H1 (cell line): Measurements from ENCODE around the gene SLC66A2. TPM values are rescaled to one million over a fixed set of nuclear protein-coding genes. Genes with fewer than 3 reads are reported as not detected.

Experiments
- CTCF ChIA-PET: fragments of 300-600 bp; sonication (Branson Sonifier 250); formaldehyde crosslinking; loops from one replicate; lab custom pipeline; 2021; ENCODE audit not compliant: partially characterized antibody; lab: Charles Lee
- POLR2A ChIA-PET: fragments of 300-600 bp; sonication (Branson Sonifier 250); formaldehyde crosslinking; loops from one replicate; lab custom pipeline; 2021; ENCODE audit warnings: inconsistent platforms; ENCODE audit not compliant: partially characterized antibody; lab: Charles Lee
- DNase-seq, 2 experiments: peaks; one replicate each; pipeline versions ENCODE4 v3.0.0 to v3.0.0-alpha.2; 2010 to 2022; ENCODE audit warnings: low spot score in 2 of 2, low read depth in 1 of 2, mixed read lengths in 1 of 2
- FAIRE-seq: peaks from 2 replicates; lab custom pipeline; 2011; peaks lifted over from hg19 to GRCh38; lab: Jason Lieb, UNC
- H2AFZ ChIP-seq: 2 replicates; pipeline ENCODE4 v1.8.1; 2012; ENCODE audit warnings: low read length, inconsistent platforms
- H2AK5ac ChIP-seq: 2 replicates; pipeline ENCODE4 v1.6.1; 2013; ENCODE audit warnings: low read depth, low read length
- H2BK120ac ChIP-seq: replicated peaks from 2 replicates; pipeline ENCODE3; 2013; ENCODE audit warnings: low read depth, low read length, inconsistent platforms
- H2BK12ac ChIP-seq: 2 replicates; pipeline ENCODE4 v1.6.1; 2013; ENCODE audit warnings: low read depth, low read length
- H2BK15ac ChIP-seq: 2 replicates; pipeline ENCODE4 v1.6.1; 2013; ENCODE audit warnings: low read length
- H2BK20ac ChIP-seq: 2 replicates; pipeline ENCODE4 v1.6.1; 2013; ENCODE audit warnings: low read length
- H2BK5ac ChIP-seq: 2 replicates; pipeline ENCODE4 v1.6.1; 2013; ENCODE audit warnings: low read depth, low read length
- H3K14ac ChIP-seq: 2 replicates; pipeline ENCODE4 v1.6.1; 2013; ENCODE audit warnings: inconsistent platforms; ENCODE audit not compliant: insufficient read length
- H3K18ac ChIP-seq: 2 replicates; pipeline ENCODE4 v1.6.1; 2013; ENCODE audit warnings: low read length; ENCODE audit errors: extremely low read depth
- H3K23ac ChIP-seq: 2 replicates; pipeline ENCODE4 v1.6.1; 2013; ENCODE audit warnings: inconsistent platforms; ENCODE audit not compliant: insufficient read length
- H3K23me2 ChIP-seq: 2 replicates; pipeline ENCODE4 v1.6.1; 2013; ENCODE audit warnings: low read depth, low read length
- H3K27ac ChIP-seq: 2 replicates; pipeline ENCODE4 v1.6.1; 2011; ENCODE audit warnings: low read depth, low read length, inconsistent platforms
- H3K27me3 ChIP-seq, 4 experiments: replicated peaks in 1 of 4; 1 replicate in 1 of 4; 2 replicates in 3 of 4; pipeline versions ENCODE4 v1.6.1 to v1.8.1; 2011 to 2013; ENCODE audit warnings: low read length in 3 of 4, mild to moderate bottlenecking in 3 of 4, inconsistent platforms in 2 of 4, mixed read lengths in 2 of 4, moderate library complexity in 1 of 4; ENCODE audit not compliant: control insufficient read depth in 3 of 4, insufficient read depth in 3 of 4; ENCODE audit errors: extremely low read depth in 1 of 4
- H3K36me3 ChIP-seq, 4 experiments: 2 replicates each; pipeline versions ENCODE4 v1.6.1 to v1.8.1; 2011 to 2013; ENCODE audit warnings: mild to moderate bottlenecking in 4 of 4, low read length in 3 of 4, moderate library complexity in 2 of 4, control low read depth in 1 of 4, inconsistent platforms in 1 of 4; ENCODE audit not compliant: insufficient read depth in 4 of 4, control insufficient read depth in 2 of 4
- H3K4ac ChIP-seq: replicated peaks from 2 replicates; pipeline ENCODE3; 2013; ENCODE audit warnings: low read length, low read depth, mixed read lengths, inconsistent platforms; ENCODE audit not compliant: insufficient read length
- H3K4me1 ChIP-seq, 4 experiments: replicated peaks in 1 of 4; 1 replicate in 1 of 4; 2 replicates in 3 of 4; pipeline versions ENCODE4 v1.6.1 to v1.8.1; 2011 to 2013; ENCODE audit warnings: low read length in 3 of 4, inconsistent platforms in 2 of 4, mixed read lengths in 1 of 4; ENCODE audit not compliant: insufficient read depth in 4 of 4, control insufficient read depth in 3 of 4
- H3K4me2 ChIP-seq, 2 experiments: 2 replicates each; pipeline versions ENCODE4 v1.6.1 to v1.8.1; 2011 to 2013; ENCODE audit warnings: low read depth in 2 of 2, low read length in 2 of 2, control low read depth in 1 of 2, inconsistent platforms in 1 of 2, mild to moderate bottlenecking in 1 of 2; ENCODE audit not compliant: insufficient read depth in 1 of 2
- H3K4me3 ChIP-seq, 4 experiments: fragments of 200-600, 300-600 bp in 1 of 4; sonication (generic), shearing (Covaris generic), sonication (Bioruptor Twin) in 1 of 4; 2 replicates each; pipeline versions ENCODE4 v1.5.1 to v1.8.1; 2011 to 2016; ENCODE audit warnings: low read length in 4 of 4, low read depth in 3 of 4, control low read depth in 2 of 4, inconsistent platforms in 2 of 4, mild to moderate bottlenecking in 2 of 4, mixed read lengths in 1 of 4, moderate library complexity in 1 of 4; ENCODE audit not compliant: insufficient read depth in 2 of 4; ENCODE audit errors: extremely low read depth in 1 of 4
- H3K56ac ChIP-seq: replicated peaks from 2 replicates; pipeline ENCODE3; 2013; ENCODE audit warnings: low read depth, mild to moderate bottlenecking, mixed read lengths, low read length, inconsistent platforms; ENCODE audit not compliant: insufficient read length
- H3K79me1 ChIP-seq: 2 replicates; pipeline ENCODE4 v1.6.1; 2013; ENCODE audit warnings: low read depth, low read length, control low read depth
- H3K79me2 ChIP-seq, 2 experiments: 2 replicates each; pipeline versions ENCODE4 v1.6.1 to v1.8.1; 2012 to 2013; ENCODE audit warnings: low read length in 2 of 2, mild to moderate bottlenecking in 2 of 2, inconsistent platforms in 1 of 2; ENCODE audit not compliant: insufficient read depth in 2 of 2, control insufficient read depth in 1 of 2
- H3K9ac ChIP-seq, 4 experiments: replicated peaks in 1 of 4; 1 replicate in 1 of 4; 2 replicates in 3 of 4; pipeline versions ENCODE4 v1.6.1 to v1.8.1; 2011 to 2013; ENCODE audit warnings: low read depth in 3 of 4, low read length in 3 of 4, control low read depth in 2 of 4, mild to moderate bottlenecking in 2 of 4, moderate library complexity in 2 of 4, inconsistent platforms in 1 of 4; ENCODE audit errors: extremely low read depth in 1 of 4
- H3K9me3 ChIP-seq, 2 experiments: 2 replicates each; pipeline versions ENCODE4 v1.6.1 to v1.8.1; 2012 to 2013; ENCODE audit warnings: mild to moderate bottlenecking in 2 of 2, moderate library complexity in 2 of 2, control low read depth in 1 of 2, inconsistent platforms in 1 of 2, low read depth in 1 of 2, low read length in 1 of 2, mixed read lengths in 1 of 2; ENCODE audit not compliant: insufficient read depth in 2 of 2
- H4K20me1 ChIP-seq, 2 experiments: replicated peaks in 1 of 2; 2 replicates each; pipeline versions ENCODE3 to v1.8.1; 2011 to 2013; ENCODE audit warnings: inconsistent platforms in 2 of 2, low read length in 2 of 2, mild to moderate bottlenecking in 1 of 2; ENCODE audit not compliant: insufficient read depth in 2 of 2, control insufficient read depth in 1 of 2
- H4K5ac ChIP-seq: 2 replicates; pipeline ENCODE4 v1.6.1; 2013; ENCODE audit warnings: low read length, low read depth, mixed read lengths, inconsistent platforms; ENCODE audit not compliant: insufficient read length
- H4K8ac ChIP-seq: 2 replicates; pipeline ENCODE4 v1.8.0; 2013; ENCODE audit warnings: mild to moderate bottlenecking, moderate library complexity, low read length, inconsistent platforms; ENCODE audit not compliant: insufficient read depth; ENCODE audit errors: extremely low read depth
- H4K91ac ChIP-seq: replicated peaks from 2 replicates; pipeline ENCODE3; 2013; ENCODE audit warnings: low read length, mixed read lengths, inconsistent platforms; ENCODE audit not compliant: insufficient read length
- CTCF ChIP-seq, 3 experiments: IDR thresholded peaks; 1 replicate in 2 of 3; 2 replicates in 1 of 3; pipeline versions ENCODE4 v1.5.1 to v1.6.1; 2011; ENCODE audit warnings: low read length in 3 of 3, mild to moderate bottlenecking in 3 of 3, inconsistent platforms in 2 of 3, low read depth in 1 of 3, moderate library complexity in 1 of 3; ENCODE audit not compliant: insufficient read depth in 1 of 3; ENCODE audit errors: control extremely low read depth in 1 of 3
- POLR2A ChIP-seq, 2 experiments: IDR thresholded peaks; 1 replicate in 1 of 2; 2 replicates in 1 of 2; pipeline ENCODE4 v1.6.1; 2011; ENCODE audit warnings: low read depth in 2 of 2, low read length in 2 of 2, mild to moderate bottlenecking in 2 of 2; ENCODE audit errors: control extremely low read depth in 1 of 2
- RAD21 ChIP-seq, 2 experiments: IDR thresholded peaks in 1 of 2; conservative IDR thresholded peaks in 1 of 2; 2 replicates each; pipeline ENCODE4 v1.6.1; 2011; ENCODE audit warnings: low read depth in 2 of 2, low read length in 2 of 2, improper control_type of control experiment in 1 of 2, inconsistent platforms in 1 of 2, mild to moderate bottlenecking in 1 of 2, moderate library complexity in 1 of 2
- WGBS, 2 experiments: shearing (Covaris generic) in 1 of 2; methylation state at CpG; one replicate each; pipeline versions ENCODE4 v1.1.6 to v1.1.7; 2013 to 2015; ENCODE audit warnings: low lambda C conversion rate in 2 of 2, mixed read lengths in 2 of 2, inconsistent platforms in 1 of 2, low coverage in 1 of 2, missing lambda C conversion rate in 1 of 2; ENCODE audit not compliant: insufficient replicate concordance in 2 of 2, insufficient coverage in 1 of 2, insufficient read length in 1 of 2; ENCODE audit errors: extremely low coverage in 1 of 2, missing lambda C conversion rate in 1 of 2; 5-methylcytosine and 5-hydroxymethylcytosine counted together
- polyA plus RNA-seq, 7 experiments: library from polyadenylated mRNA; depleted of rRNA in 3 of 7; stranded (reverse) in 5 of 7; unstranded in 2 of 7; fragments of >200 nt in 5 of 7; fragments of 200-250 nt in 2 of 7; gene quantifications; 1 replicate in 5 of 7; 2 replicates in 1 of 7; 4 replicates in 1 of 7; pipeline versions ENCODE4 v1.2.1 to v1.2.3, GENCODE V29; 2011 to 2013; ENCODE audit warnings: missing spikeins in 2 of 7, mixed read lengths in 2 of 7
- total RNA-seq: library from RNA; stranded (reverse); fragmentation: NEBNext Ultra II Directional; extraction: Animal tissue kit (Norgen Biotek cat#: 25700); gene quantifications from 2 replicates; pipeline ENCODE4 v1.2.1, GENCODE V29; 2021

Gene SLC66A2
- total and polyA plus RNA-seq, 2 of the 8 experiments (the other 6 are each of a cell fraction or from before 2014, with no cell fraction given): 15.0 to 18.9 TPM

- H3K9me3 ChIP-seq: peaks cover 3 to 14% of the 10 kb centered on the region in 2 experiments; a peak in 2 of 4 replicates
- ChIA-PET CTCF (interaction anchor here (0.6 to 2.7 kb wide), 20 partner anchors 8 to 317 kb away, joined by 3 to 19 read pairs (median 3); no protein-coding TSS in a partner anchor), POLR2A (no interaction called here)
- no peak overlapping the region for H3K4me2 ChIP-seq
- H3K79me1 ChIP-seq: peaks cover 5% of the 10 kb centered on the region
- no peak overlapping the region for H2BK5ac ChIP-seq
- H4K8ac ChIP-seq: no peak overlapping the region
- 66% methylated on average over 10 of the region's 10 CpGs; no CpG with 5 or more reads in 1 of the 2 experiments for WGBS, 2 experiments
- no peak overlapping the region for H3K27ac ChIP-seq
- no peaks in the 10 kb centered on the region; a peak in 1 of 8 replicates for H3K36me3 ChIP-seq
- no peak overlapping the region for H2BK15ac ChIP-seq
- H4K20me1 ChIP-seq: peaks cover 0 to 2% of the 10 kb centered on the region in 2 experiments
- TF ChIP-seq CTCF (IDR thresholded peaks at IDR 0.05; ENCODE audit: control extremely low read depth in 1 of 3, insufficient read depth in 1 of 3, low read depth in 1 of 3, low read length in 3 of 3) (peak; percentile 54 to 71 (median 69)), RAD21 (IDR thresholded peaks at IDR 0.05 in 1 of 2, conservative IDR thresholded peaks at IDR 0.05 in 1 of 2; ENCODE audit: low read depth in 2 of 2, low read length in 2 of 2) (peak; percentile 74 to 76), POLR2A (IDR thresholded peaks at IDR 0.05; ENCODE audit: control extremely low read depth in 1 of 2, low read depth in 2 of 2, low read length in 2 of 2) (no peak)
- no peak overlapping the region for H3K23ac ChIP-seq
- no peaks in the 10 kb centered on the region for H3K23me2 ChIP-seq
- no peak overlapping the region for H3K56ac ChIP-seq
- no peak overlapping the region for H4K91ac ChIP-seq
- H2BK120ac ChIP-seq: no peak overlapping the region
- no peak overlapping the region for H4K5ac ChIP-seq
- H2BK12ac ChIP-seq: no peak overlapping the region
- no peak overlapping the region for H2AFZ ChIP-seq
- H2AK5ac ChIP-seq: no peak overlapping the region
- no peaks in the 10 kb centered on the region; a peak in 1 of 7 replicates for H3K27me3 ChIP-seq
- peak in 1 of 2 experiments; percentile 19 for DNase-seq
- FAIRE-seq: no peak
- H3K4me1 ChIP-seq: no peaks in the 10 kb centered on the region
- no peak overlapping the region for H3K18ac ChIP-seq
- H2BK20ac ChIP-seq: no peak overlapping the region
- no peak overlapping the region for H3K4me3 ChIP-seq
- H3K9ac ChIP-seq: no peak overlapping the region
- H3K4ac ChIP-seq: no peak overlapping the region
- H3K79me2 ChIP-seq: peaks cover 0 to 8% of the 10 kb centered on the region in 2 experiments; a peak in 1 of 4 replicates
- H3K14ac ChIP-seq: no peak overlapping the region
These were observed 17.7 kb downstream of the SLC66A2 start for GRCh38 chr18:79933765-79934164.
